CD4-positive, alpha-beta T cell treated with Interferon gamma for 1 hour (primary cell): Measurements from ENCODE around the gene MAP3K10.
"Not testable (repeated sequence)": the region's sequence is repeated elsewhere in the genome, so short reads cannot be mapped to it uniquely, and the experiment has no call there.

ENCODE experiments used
- DNase-seq: peaks from one replicate; pipeline ENCODE4 v3.0.0-alpha.2; 2020

The MAP3K10 gene

GRCh38 chr19:40190891-40191835, at the start of gene MAP3K10:
Gene MAP3K10, plus strand, starts transcription at chr19:40191426. Its CDS starts 606 bp downstream, at chr19:40192032.
- peak; percentile 73 for DNase-seq

GRCh38 chr19:40141551-40141950, 49.7 kb upstream of the MAP3K10 start:
- DNase-seq = no peak

- DNase-seq = peak; percentile 52
Measured at GRCh38 chr19:40143612-40144011, 47.6 kb upstream of the MAP3K10 start.

- no peak for DNase-seq
Measured at GRCh38 chr19:40144151-40144550, 47.1 kb upstream of the MAP3K10 start.

- no peak for DNase-seq
Measured at GRCh38 chr19:40144947-40145748, 46.1 kb upstream of the MAP3K10 start.

- DNase-seq = not testable (repeated sequence)
Measured at GRCh38 chr19:40145749-40146029, 45.5 kb upstream of the MAP3K10 start.

GRCh38 chr19:40147338-40147692, 43.9 kb upstream of the MAP3K10 start:
- DNase-seq = no peak

GRCh38 chr19:40147693-40148347, 43.4 kb upstream of the MAP3K10 start:
- DNase-seq = peak; percentile 25

- no peak for DNase-seq
Measured at GRCh38 chr19:40149501-40149900, 41.7 kb upstream of the MAP3K10 start.

- no peak for DNase-seq
Measured at GRCh38 chr19:40150170-40150569, 41.1 kb upstream of the MAP3K10 start.

- DNase-seq = no peak
Measured at GRCh38 chr19:40154121-40154680, 37.0 kb upstream of the MAP3K10 start.

GRCh38 chr19:40155749-40156265, 35.4 kb upstream of the MAP3K10 start:
- no peak for DNase-seq

GRCh38 chr19:40157059-40157458, 34.2 kb upstream of the MAP3K10 start:
- peak; percentile 18 for DNase-seq

- DNase-seq = no peak
Measured at GRCh38 chr19:40159744-40160143, 31.5 kb upstream of the MAP3K10 start.

- no peak for DNase-seq
Measured at GRCh38 chr19:40162104-40162503, 29.1 kb upstream of the MAP3K10 start.

GRCh38 chr19:40163541-40164129, 27.6 kb upstream of the MAP3K10 start:
- DNase-seq = no peak

- peak; percentile 60 for DNase-seq
Measured at GRCh38 chr19:40165362-40165937, 25.8 kb upstream of the MAP3K10 start.

GRCh38 chr19:40169482-40170302, 21.5 kb upstream of the MAP3K10 start:
- not testable (repeated sequence) for DNase-seq

- DNase-seq = not testable (repeated sequence)
Measured at GRCh38 chr19:40170303-40170989, 20.8 kb upstream of the MAP3K10 start.

GRCh38 chr19:40171293-40171692, 19.9 kb upstream of the MAP3K10 start:
- DNase-seq = not testable (repeated sequence)

GRCh38 chr19:40174092-40174491, 17.1 kb upstream of the MAP3K10 start:
- DNase-seq = no peak
